HepG2 (cell line): ENCODE measurements around the gene TRIM8. TPM values are rescaled to one million over a fixed set of nuclear protein-coding genes. Genes with fewer than 3 reads are reported as not detected.

Experiments used
- ATAC-seq: fragments of 200-7000 bp; cut with Tn5 transposase; 3 replicates; pipeline ENCODE4 v1.9.1; 2020; ENCODE audit warnings: mild to moderate bottlenecking, moderate library complexity
- BruUV-seq: library from RNA; stranded (reverse); fragments of 400-500 nt; replicated peaks from 2 replicates; lab custom pipeline; 2021; lab: Mats Ljungman, UMichigan
- CTCF ChIA-PET: fragments of 300-600 bp; formaldehyde crosslinking; extraction: SDS; loops from one replicate; lab custom pipeline; 2021; ENCODE audit warnings: low total read pairs, inconsistent platforms, low intra/inter-chr PET ratio; lab: Yijun Ruan, JAX
- POLR2A ChIA-PET: fragments of 350-600 bp; sonication (Branson Sonifier 250); formaldehyde crosslinking; loops from one replicate; lab custom pipeline; 2020; ENCODE audit warnings: antibody characterized with exemption, inconsistent platforms; lab: Yijun Ruan, JAX
- DNase-seq: peaks from one replicate; pipeline ENCODE4 v3.0.0-alpha.2; 2015; ENCODE audit warnings: low spot score
- FAIRE-seq: peaks from 3 replicates; lab custom pipeline; 2011; peaks lifted over from hg19 to GRCh38; lab: Jason Lieb, UNC
- H2AFZ ChIP-seq: one replicate; pipeline ENCODE4 v1.6.1; 2011; ENCODE audit warnings: low read length, inconsistent platforms
- H3K27ac ChIP-seq: fragments of 300-600 bp; 3 replicates; pipeline ENCODE4 v1.8.0; 2011; ENCODE audit warnings: mixed run types, mild to moderate bottlenecking, mixed read lengths, low read length, inconsistent platforms; ENCODE audit not compliant: insufficient read depth; ENCODE audit errors: extremely low read length
- H3K27me3 ChIP-seq, 2 experiments: fragments of 200-600 bp in 1 of 2; 2 replicates in 1 of 2; 3 replicates in 1 of 2; pipeline versions ENCODE4 v1.6.0 to v1.8.0; 2011; ENCODE audit warnings: low read length in 2 of 2, mild to moderate bottlenecking in 2 of 2, moderate library complexity in 2 of 2, inconsistent platforms in 1 of 2; ENCODE audit not compliant: insufficient read depth in 2 of 2, control insufficient read depth in 1 of 2
- H3K36me3 ChIP-seq, 2 experiments: fragments of 200-600 bp in 1 of 2; replicated peaks in 1 of 2; 2 replicates in 1 of 2; 3 replicates in 1 of 2; pipeline versions ENCODE4 v1.5.1 to v1.8.0; 2011; ENCODE audit warnings: low read length in 2 of 2, inconsistent platforms in 1 of 2; ENCODE audit not compliant: insufficient read depth in 2 of 2, control insufficient read depth in 1 of 2
- H3K4me1 ChIP-seq: 2 replicates; pipeline ENCODE4 v1.5.1; 2012; ENCODE audit warnings: low read length, inconsistent platforms; ENCODE audit not compliant: insufficient read depth
- H3K4me2 ChIP-seq: 2 replicates; pipeline ENCODE4 v1.6.0; 2011; ENCODE audit warnings: low read depth, low read length, inconsistent platforms
- H3K4me3 ChIP-seq, 3 experiments: fragments of 200-600 bp in 1 of 3; sonication (generic), shearing (Covaris generic) in 1 of 3; replicated peaks in 1 of 3; 2 replicates each; pipeline ENCODE4 v1.5.1; 2011 to 2016; ENCODE audit warnings: low read length in 3 of 3, inconsistent platforms in 2 of 3, low read depth in 2 of 3, mild to moderate bottlenecking in 2 of 3, control low read depth in 1 of 3, mixed read lengths in 1 of 3; ENCODE audit not compliant: insufficient read depth in 1 of 3
- H3K79me2 ChIP-seq: one replicate; pipeline ENCODE4 v1.6.1; 2011; ENCODE audit warnings: low read length, inconsistent platforms; ENCODE audit not compliant: insufficient read depth
- H3K9ac ChIP-seq: 2 replicates; pipeline ENCODE4 v1.6.0; 2011; ENCODE audit warnings: mild to moderate bottlenecking, low read depth, low read length, inconsistent platforms; ENCODE audit not compliant: insufficient read depth
- H3K9me3 ChIP-seq: 2 replicates; pipeline ENCODE4 v1.5.1; 2012; ENCODE audit warnings: mild to moderate bottlenecking, low read length
- H4K20me1 ChIP-seq: 2 replicates; pipeline ENCODE4 v1.6.0; 2011; ENCODE audit warnings: inconsistent platforms, mild to moderate bottlenecking, low read length, moderate library complexity; ENCODE audit not compliant: insufficient read depth
- KDM2A ChIP-seq: sonication (generic); formaldehyde crosslinking; IDR thresholded peaks from 2 replicates; pipeline ENCODE4 v1.4.0; 2020; ENCODE audit warnings: low read depth, missing genetic modification reagents, borderline replicate concordance
- MED13 ChIP-seq: sonication (generic); formaldehyde crosslinking; IDR thresholded peaks from 2 replicates; pipeline ENCODE4 v1.5.0; 2020; ENCODE audit warnings: missing genetic modification reagents
- PAX8 ChIP-seq: sonication (generic); formaldehyde crosslinking; IDR thresholded peaks from 2 replicates; pipeline ENCODE4 v1.8.0; 2022; ENCODE audit warnings: mild to moderate bottlenecking, missing genetic modification reagents, borderline replicate concordance
- ZMYM3 ChIP-seq: sonication (generic); formaldehyde crosslinking; IDR thresholded peaks from 2 replicates; pipeline ENCODE4 v1.5.1; 2020; ENCODE audit warnings: mild to moderate bottlenecking, missing genetic modification reagents
- ZXDC ChIP-seq: sonication (generic); formaldehyde crosslinking; IDR thresholded peaks from 2 replicates; pipeline ENCODE4 v1.5.0; 2020; ENCODE audit warnings: mild to moderate bottlenecking, missing genetic modification reagents
- WGBS: methylation state at CpG from one replicate; pipeline ENCODE4 v1.1.6; 2017; ENCODE audit warnings: low lambda C conversion rate; 5-methylcytosine and 5-hydroxymethylcytosine counted together
- in situ Hi-C: cut with HindIII; loops from 2 replicates; pipeline ENCODE4 v1.10.0; 2017; ENCODE audit warnings: low pct_unique_long_range_greater_than_20kb; ENCODE audit not compliant: extremely low pct_ligation_motif_present
- intact Hi-C: fragments of 100-400 bp; cut with micrococcal nuclease; formaldehyde crosslinking; loops from one replicate; pipeline ENCODE4 v1.10.0; 2022; ENCODE audit not compliant: unreplicated experiment
- polyA plus RNA-seq, 8 experiments: library from polyadenylated mRNA; depleted of rRNA in 3 of 8; stranded (reverse) in 7 of 8; unstranded in 1 of 8; fragments of >200 nt; fragmentation: Illumina TruSeq in 4 of 8; extraction: Trizol in 4 of 8; gene quantifications; 2 replicates each; pipeline versions ENCODE4 v1.2.1 to v1.2.3, GENCODE V29; 2011 to 2016; ENCODE audit warnings: low read depth in 4 of 8, missing spikeins in 1 of 8, mixed read lengths in 1 of 8; ENCODE audit not compliant: insufficient read depth in 1 of 8
- total RNA-seq, 5 experiments: library from RNA; depleted of rRNA; stranded (reverse); fragments of >200 nt; fragmentation: Illumina TruSeq; extraction: Trizol; gene quantifications; 2 replicates each; pipeline ENCODE4 v1.2.3, GENCODE V29; 2016; ENCODE audit warnings: low read depth in 1 of 5

Gene TRIM8
- total and polyA plus RNA-seq, 2 of the 13 experiments (the other 11 are each of a cell fraction or from before 2014, with no cell fraction given): 38.9 to 66.5 TPM

GRCh38 chr10:102668326-102669107, 24.2 kb downstream of the TRIM8 start:
- Histone ChIP-seq H3K4me1 (peaks cover 98% of the 10 kb centered on the region), H3K9me3 (no peaks in the 10 kb centered on the region), H3K4me3 (no peak overlapping the region), H3K9ac (no peak overlapping the region), H3K4me2 (peak overlapping the region; percentile 53; the same call in 1 of the 2 replicates), H3K36me3 (no peaks in the 10 kb centered on the region), H3K27me3 (no peaks in the 10 kb centered on the region), H2AFZ (no peak overlapping the region), H4K20me1 (no peaks in the 10 kb centered on the region), H3K79me2 (no peaks in the 10 kb centered on the region), H3K27ac (no peak overlapping the region)
- TF ChIP-seq PAX8 (CRISPR knock-in tag): no peak
- TF ChIP-seq ZMYM3 (CRISPR knock-in tag): 0 out of 2 replicates have a peak, but pooled peaks have one; percentile 15
- TF ChIP-seq KDM2A (CRISPR knock-in tag): no peak
- TF ChIP-seq MED13 (CRISPR knock-in tag): no peak
- TF ChIP-seq ZXDC (CRISPR knock-in tag): no peak
- no peak for ATAC-seq
- 62% methylated on average over 9 of the region's 10 CpGs for WGBS
- ChIA-PET CTCF (no interaction called here), POLR2A (interaction anchor here (1.3 to 2.3 kb wide), 3 partner anchors 10 to 26 kb away, joined by 3 to 17 read pairs (median 10); partner anchors contain the start of gene TRIM8)
- in situ Hi-C loops (no loop called here), intact Hi-C loops (no loop called here)
- FAIRE-seq: no peak
- no TSS peak for BruUV-seq
- no peak for DNase-seq
